Pancreas (tissue), 8 donors: ENCODE measurements around the gene SUPT20HL1. TPM values are rescaled to one million over a fixed set of nuclear protein-coding genes. Genes with fewer than 3 reads are reported as not detected.

Experiments used
- polyA plus RNA-seq, 2 donors: library from polyadenylated mRNA; stranded (reverse); fragments of 200-250 nt; gene quantifications; one replicate each; pipeline ENCODE4 v1.2.3, GENCODE V29; 2013
- total RNA-seq, 6 donors: library from RNA; stranded (reverse); fragmentation: NEBNext Ultra II Directional in 4 of 6; extraction: Animal tissue kit (Norgen Biotek cat#: 25700) in 4 of 6; gene quantifications; one replicate each; pipeline versions ENCODE4 v1.2.1 to v1.2.4, GENCODE V29; 2021 to 2023
- donor health status: healthy with polysubstance abuse.
- donor health status: DM: no; HTN: no; CAD: no; lungs with moderate emphysema.
- donor health status: DM: no; HTN: no; CAD: no.
- donor health status: Bipolar disorder and iron deficiency.
- donor health status: DM: yes; HTN: yes; CAD: no.
- donor health status: DM: no; HTN: no; CAD: no.
- donor health status: DM: no; HTN: no; CAD: no.
- donor health status: DM: yes; HTN: yes; CAD: no.

SUPT20HL1 gene
- total and polyA plus RNA-seq, 8 donors: not detected

Other genes with a start within 250 kb of the SUPT20HL1 start
- 10 to 100 TPM; 19.0 to 40.3 (median 26.4) TPM for gene ZFX, start 210.9 kb upstream of the SUPT20HL1 start, total RNA-seq
- gene ZFX, start 210.9 kb upstream of the SUPT20HL1 start, polyA plus RNA-seq: 1 to 10 TPM; 4.4 to 8.8 TPM
- gene SUPT20HL2, start 46.6 kb upstream of the SUPT20HL1 start, total RNA-seq: not detected
- gene SUPT20HL2, start 46.6 kb upstream of the SUPT20HL1 start, polyA plus RNA-seq: not detected
- 10 to 100 TPM in 1 of 6 donors, 1 to 10 TPM in 5; 4.7 to 10.1 (median 6.0) TPM for gene PDK3, start 104.6 kb downstream of the SUPT20HL1 start, total RNA-seq
- gene PDK3, start 104.6 kb downstream of the SUPT20HL1 start, polyA plus RNA-seq: 1 to 10 TPM; 2.4 to 3.9 TPM